A549 (cell line): ENCODE measurements around the gene NCAPD3.

ENCODE experiments used
- EP300 ChIP-seq, 2 experiments: fragments of >200 bp; sonication (Bioruptor Twin); formaldehyde crosslinking; IDR thresholded peaks; 2 replicates in 1 of 2; 3 replicates in 1 of 2; pipeline ENCODE4 v1.6.1; 2016 to 2017
- RAD21 ChIP-seq, 2 experiments: fragments of >200 bp in 1 of 2; sonication (Bioruptor Twin) in 1 of 2; formaldehyde crosslinking in 1 of 2; IDR thresholded peaks in 1 of 2; conservative IDR thresholded peaks in 1 of 2; 2 replicates in 1 of 2; 3 replicates in 1 of 2; pipeline ENCODE4 v1.6.1; 2012 to 2018; ENCODE audit warnings: inconsistent platforms in 1 of 2
- RFX5 ChIP-seq: fragments of 450-650 bp; IDR thresholded peaks from 2 replicates; pipeline ENCODE4 v1.7.1; 2014; ENCODE audit warnings: antibody characterized with exemption, mild to moderate bottlenecking, moderate library complexity
- SMC3 ChIP-seq: fragments of >200 bp; sonication (Bioruptor Twin); formaldehyde crosslinking; IDR thresholded peaks from 3 replicates; pipeline ENCODE4 v1.6.1; 2018; ENCODE audit warnings: inconsistent platforms
- TF ChIP-seq, protein P1 (sequence below): fragments of >200 bp; sonication (Bioruptor Twin); formaldehyde crosslinking; IDR thresholded peaks from 3 replicates; pipeline ENCODE4 v1.5.1; 2016

DNA sequence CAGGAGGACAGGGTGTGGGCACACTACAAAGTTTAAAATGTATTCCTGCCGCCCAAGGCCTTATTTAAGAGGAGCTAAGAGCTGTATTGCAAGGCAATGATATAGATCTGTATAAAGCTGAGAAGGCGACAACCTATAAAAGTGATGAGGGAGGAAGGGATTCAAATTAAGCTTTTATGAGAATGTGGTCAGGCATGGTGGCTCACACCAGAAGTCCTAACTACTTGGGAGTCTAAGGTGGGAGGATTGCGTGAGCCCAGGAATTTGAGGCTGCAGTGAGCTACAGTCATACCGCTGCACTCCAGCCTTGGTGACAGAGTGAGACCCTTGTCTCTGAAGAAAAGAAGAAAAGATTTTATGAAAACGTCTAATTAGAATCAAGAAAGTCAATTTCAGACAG is 42.7 kb upstream of the NCAPD3 start:
- TF ChIP-seq, protein P1, sequence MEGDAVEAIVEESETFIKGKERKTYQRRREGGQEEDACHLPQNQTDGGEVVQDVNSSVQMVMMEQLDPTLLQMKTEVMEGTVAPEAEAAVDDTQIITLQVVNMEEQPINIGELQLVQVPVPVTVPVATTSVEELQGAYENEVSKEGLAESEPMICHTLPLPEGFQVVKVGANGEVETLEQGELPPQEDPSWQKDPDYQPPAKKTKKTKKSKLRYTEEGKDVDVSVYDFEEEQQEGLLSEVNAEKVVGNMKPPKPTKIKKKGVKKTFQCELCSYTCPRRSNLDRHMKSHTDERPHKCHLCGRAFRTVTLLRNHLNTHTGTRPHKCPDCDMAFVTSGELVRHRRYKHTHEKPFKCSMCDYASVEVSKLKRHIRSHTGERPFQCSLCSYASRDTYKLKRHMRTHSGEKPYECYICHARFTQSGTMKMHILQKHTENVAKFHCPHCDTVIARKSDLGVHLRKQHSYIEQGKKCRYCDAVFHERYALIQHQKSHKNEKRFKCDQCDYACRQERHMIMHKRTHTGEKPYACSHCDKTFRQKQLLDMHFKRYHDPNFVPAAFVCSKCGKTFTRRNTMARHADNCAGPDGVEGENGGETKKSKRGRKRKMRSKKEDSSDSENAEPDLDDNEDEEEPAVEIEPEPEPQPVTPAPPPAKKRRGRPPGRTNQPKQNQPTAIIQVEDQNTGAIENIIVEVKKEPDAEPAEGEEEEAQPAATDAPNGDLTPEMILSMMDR, result no peak
- TF ChIP-seq EP300 (IDR thresholded peaks at IDR 0.05) (no peak), RAD21 (conservative IDR thresholded peaks at IDR 0.05 in 1 of 2, IDR thresholded peaks at IDR 0.05 in 1 of 2) (no peak), SMC3 (no peak), RFX5 (no peak)
